GM19324 (cell line): ENCODE results near the gene TRH.
"Not testable (repeated sequence)": the region's sequence is repeated elsewhere in the genome, so short reads cannot be mapped to it uniquely, and the experiment has no call there.

Experiments used
- ATAC-seq: cut with Tn5 transposase; IDR thresholded peaks from one replicate; pipeline ENCODE4 v1.9.1; 2021; ENCODE audit warnings: mild to moderate bottlenecking, moderate library complexity; ENCODE audit not compliant: unreplicated experiment, low FRiP score

TRH gene

DNA sequence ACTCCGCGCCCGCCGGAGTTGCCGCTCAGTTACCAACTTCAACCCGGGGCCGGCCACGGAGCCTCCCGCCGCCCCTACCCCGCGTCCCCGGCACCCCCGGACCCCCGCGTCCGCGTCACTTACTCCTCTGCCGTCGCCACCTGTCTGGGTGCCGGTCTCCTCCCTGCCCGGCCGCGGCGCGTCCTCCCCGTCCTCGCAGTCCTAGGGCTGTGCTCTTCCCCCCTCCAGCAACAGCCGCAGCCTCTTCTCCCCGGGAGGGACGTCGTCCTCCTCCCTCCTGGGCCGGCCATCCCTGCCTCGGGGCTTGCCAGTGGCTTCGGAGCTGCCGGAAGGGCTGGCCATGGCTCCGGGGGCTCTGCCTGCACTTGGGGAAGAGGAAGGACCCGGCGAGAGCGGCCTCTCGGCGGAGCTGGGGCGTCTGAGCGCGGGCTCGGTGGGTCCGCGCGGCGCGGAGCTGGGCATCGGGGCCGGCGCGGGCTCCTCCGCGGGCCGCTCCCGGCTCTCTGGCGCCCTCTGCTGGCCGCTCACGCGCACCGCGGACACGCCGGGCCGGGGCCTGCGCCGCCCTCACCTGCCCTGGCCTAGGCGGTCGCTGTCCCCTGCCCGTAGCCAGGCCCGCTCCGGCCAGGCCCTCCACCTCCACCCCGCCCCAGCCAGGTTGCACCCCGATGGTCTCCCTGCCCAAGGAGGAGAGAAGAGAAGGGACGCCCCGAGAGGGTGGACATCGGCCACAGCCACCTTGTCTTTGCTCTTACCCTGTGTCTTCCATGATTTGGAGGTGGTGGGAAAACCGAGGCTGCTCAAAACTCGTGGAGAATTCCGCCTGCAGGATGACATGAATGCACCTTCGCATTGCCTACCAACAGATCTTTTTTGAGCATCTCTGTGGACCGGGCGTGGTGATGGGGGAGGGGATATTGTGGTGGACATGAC is 28.4 kb downstream of the TRH start:
- not testable (repeated sequence) for ATAC-seq

DNA sequence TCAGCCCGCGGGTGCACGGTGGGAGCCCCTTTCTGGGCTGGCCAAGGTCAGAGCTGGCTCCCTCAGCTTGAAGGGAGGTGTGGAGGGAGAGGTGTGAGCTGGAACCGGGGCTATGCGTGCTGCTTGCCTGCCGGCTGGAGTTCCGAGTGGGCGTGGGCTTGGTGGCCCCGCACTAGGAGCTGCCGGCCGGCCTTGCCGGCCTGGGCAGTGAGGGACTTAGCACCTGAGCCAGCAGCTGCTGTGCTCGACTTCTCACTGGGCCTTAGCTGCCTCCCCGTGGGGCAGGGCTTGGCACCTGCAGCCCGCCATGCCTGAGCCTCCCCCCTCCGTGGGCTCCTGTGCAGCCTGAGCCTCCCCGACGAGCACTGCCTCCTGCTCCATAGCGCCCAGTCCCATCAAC is 36.0 kb downstream of the TRH start:
- no peak for ATAC-seq

DNA sequence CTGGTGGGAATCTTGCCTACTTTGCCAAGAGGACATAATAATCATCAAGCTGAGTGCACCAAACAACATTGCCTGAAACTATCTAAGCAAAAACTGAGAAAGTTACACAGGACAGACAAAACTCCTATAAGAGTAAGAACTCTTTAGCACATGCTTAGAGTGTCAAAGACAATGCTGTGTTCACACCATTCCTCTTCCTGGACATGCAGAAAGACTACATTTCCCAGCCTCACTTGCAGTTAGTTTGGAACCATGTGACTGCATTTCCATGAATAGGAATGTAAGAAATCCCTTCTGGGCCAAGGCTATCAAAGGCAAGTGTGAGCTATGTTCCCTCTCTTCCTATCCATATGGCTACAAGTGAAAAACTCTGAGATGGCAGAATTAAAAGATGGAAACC is 37.6 kb downstream of the TRH start:
- ATAC-seq, result not testable (repeated sequence)

DNA sequence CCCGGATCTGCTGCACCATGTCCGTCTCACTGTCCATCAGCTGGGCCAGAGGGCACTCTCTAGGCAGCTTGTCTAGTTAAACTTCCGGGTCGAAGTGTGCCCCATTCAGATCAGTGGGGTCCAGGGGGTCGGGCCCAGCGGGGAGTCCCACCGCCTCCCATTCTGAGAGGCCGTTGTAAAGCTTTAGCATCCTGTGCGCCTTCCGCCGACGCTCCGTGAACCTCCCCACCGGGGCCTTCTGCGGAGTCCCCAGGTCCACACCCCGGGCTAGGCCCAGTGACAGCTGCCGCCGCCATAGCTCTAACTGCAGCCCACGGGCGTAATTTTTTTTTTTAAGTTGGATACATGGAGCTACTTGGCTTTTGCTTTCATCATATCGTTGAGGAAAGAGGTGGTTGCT is 38.7 kb downstream of the TRH start:
- not testable (repeated sequence) for ATAC-seq

DNA sequence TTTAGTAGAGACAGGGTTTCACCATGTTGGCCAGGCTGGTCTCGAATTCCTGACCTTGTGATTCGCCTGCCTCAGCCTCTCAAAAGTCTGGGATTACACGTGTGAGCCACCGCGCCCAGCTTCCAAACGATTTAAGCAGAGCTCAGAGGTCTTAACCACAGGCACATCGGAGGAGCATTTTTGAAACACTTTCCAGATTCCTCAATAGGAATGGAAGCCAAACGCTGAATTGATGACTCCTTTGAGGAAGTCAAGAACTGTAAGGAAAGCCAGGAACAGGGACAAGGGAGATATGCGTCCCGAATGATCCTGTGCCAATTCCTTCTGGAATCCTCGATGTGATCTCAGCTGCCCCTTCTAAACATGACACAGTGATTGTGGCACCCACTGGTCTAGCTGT is 40.0 kb downstream of the TRH start:
- ATAC-seq, result no peak

DNA sequence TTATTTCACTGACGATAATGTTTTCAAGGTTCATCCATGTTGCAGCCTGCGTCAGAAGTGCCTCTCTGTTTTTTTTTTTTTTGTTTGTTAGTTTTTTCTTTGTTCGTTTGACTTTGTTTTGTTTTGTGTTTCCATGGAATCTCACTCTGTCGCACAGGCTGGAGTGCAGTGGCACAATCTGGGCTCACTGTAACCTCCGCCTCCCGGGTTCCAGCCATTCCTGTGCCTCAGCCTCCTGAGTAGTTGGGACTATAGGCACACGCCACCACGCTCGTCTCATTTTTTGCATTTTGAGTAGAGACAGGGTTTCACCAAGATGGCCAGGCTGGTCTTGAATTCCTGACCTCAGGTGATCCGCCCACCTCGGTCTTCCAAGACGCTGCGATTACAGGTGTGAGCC is 43.1 kb downstream of the TRH start:
- ATAC-seq, result not testable (repeated sequence)

DNA sequence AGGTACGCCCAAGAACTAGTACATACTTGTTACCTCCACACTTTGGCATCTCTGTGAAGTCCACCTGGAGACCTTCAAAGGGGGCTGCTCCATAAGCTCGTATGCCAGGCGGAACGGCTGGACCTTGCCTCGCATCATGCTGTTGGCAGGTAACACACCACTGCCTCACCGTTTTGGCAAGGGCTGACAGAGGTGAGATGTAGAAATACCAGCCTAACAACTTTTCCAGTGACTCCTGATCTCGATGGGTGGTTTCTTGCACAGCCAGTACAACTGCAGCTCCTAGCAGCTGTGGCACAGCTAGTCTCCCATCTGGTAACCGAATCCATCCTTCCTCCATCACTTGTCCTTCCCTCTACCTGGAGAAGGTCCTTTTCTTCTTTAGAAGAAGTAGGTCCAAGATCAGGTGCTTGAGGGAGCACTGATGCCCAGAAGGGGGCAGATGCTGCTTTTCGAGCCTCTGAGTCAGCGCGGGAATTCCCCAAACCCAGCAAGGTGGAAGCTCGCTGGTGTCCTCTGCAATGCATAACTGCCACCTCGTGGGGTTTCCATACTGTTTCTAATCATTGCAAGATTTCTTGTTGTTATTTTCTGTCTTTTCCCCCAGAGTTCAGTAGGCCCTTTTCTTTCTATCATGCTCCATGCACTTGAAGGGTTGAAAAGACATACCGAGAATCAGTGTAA is 51.8 kb downstream of the TRH start:
- ATAC-seq, result not testable (repeated sequence)

DNA sequence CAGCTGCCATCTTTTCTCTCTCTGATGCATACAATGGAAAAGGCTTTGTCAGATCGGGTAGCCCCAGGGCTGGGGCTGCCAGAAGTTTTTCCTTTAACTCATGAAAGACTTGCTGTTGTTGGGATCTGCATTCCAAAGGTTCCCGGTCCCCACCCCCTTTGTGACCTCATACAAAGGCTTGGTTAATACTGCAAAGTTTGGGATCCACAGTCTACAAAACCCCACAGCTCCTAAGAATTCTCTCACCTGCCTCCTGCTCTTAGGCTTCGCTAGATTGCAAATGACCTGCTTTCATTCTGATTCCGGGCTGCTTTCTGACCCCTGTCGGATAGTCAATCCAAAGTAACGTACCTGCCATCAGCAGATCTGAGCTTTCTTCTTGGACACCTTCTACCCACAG is 52.9 kb downstream of the TRH start:
- not testable (repeated sequence) for ATAC-seq
